Peyer's patch (tissue), 4 donors: ENCODE measurements around the gene TMEM184C. TPM values are rescaled to one million over a fixed set of nuclear protein-coding genes. Genes with fewer than 3 reads are reported as not detected.

Source experiments
- DNase-seq, 3 donors: peaks; one replicate each; pipeline ENCODE4 v3.0.0-alpha.2; 2017 to 2019
- H3K27ac ChIP-seq, 4 donors: fragments of 200-600 bp; sonication (generic); one replicate each; pipeline ENCODE4 v1.5.1; 2016 to 2019
- H3K27me3 ChIP-seq, 2 donors: fragments of 200-600 bp; sonication (generic); one replicate each; pipeline ENCODE4 v1.5.1; 2019
- H3K36me3 ChIP-seq, 3 donors: fragments of 200-600 bp; sonication (generic); one replicate each; pipeline ENCODE4 v1.5.1; 2016 to 2019
- H3K4me1 ChIP-seq, 4 donors: fragments of 200-600 bp; sonication (generic); one replicate each; pipeline ENCODE4 v1.5.1; 2016 to 2019
- H3K4me3 ChIP-seq, 4 donors: fragments of 200-600 bp; sonication (generic); 1 replicate in 3 of 4; 2 replicates in 1 of 4; pipeline ENCODE4 v1.5.1; 2016 to 2019; ENCODE audit warnings: mild to moderate bottlenecking in 1 of 4
- H3K9me3 ChIP-seq, 4 donors: fragments of 200-600 bp; sonication (generic); one replicate each; pipeline ENCODE4 v1.5.1; 2016 to 2019; ENCODE audit warnings: mild to moderate bottlenecking in 1 of 4
- POLR2A ChIP-seq, 2 donors: fragments of 450-650 bp; IDR thresholded peaks; one replicate each; pipeline ENCODE4 v1.5.1; 2017; ENCODE audit warnings: antibody characterized with exemption in 2 of 2, mild to moderate bottlenecking in 2 of 2, moderate library complexity in 2 of 2
- total RNA-seq, 4 donors: library from RNA; depleted of rRNA; stranded (reverse); fragments of >200 nt; gene quantifications; one replicate each; pipeline ENCODE4 v1.1.0, GENCODE V29; 2016
- TF ChIP-seq, protein P1 (sequence below), 6 experiments: fragments of 450-650 bp in 4 of 6; fragments of 200-600 bp in 2 of 6; sonication (generic) in 1 of 6; IDR thresholded peaks; one replicate each; pipeline ENCODE4 v1.5.1; 2017 to 2019; ENCODE audit warnings: antibody characterized with exemption in 6 of 6, mild to moderate bottlenecking in 3 of 6, moderate library complexity in 1 of 6

Gene TMEM184C
- total RNA-seq, 4 donors from 2014 or later, result 23.7 to 38.0 (median 27.9) TPM

DNA sequence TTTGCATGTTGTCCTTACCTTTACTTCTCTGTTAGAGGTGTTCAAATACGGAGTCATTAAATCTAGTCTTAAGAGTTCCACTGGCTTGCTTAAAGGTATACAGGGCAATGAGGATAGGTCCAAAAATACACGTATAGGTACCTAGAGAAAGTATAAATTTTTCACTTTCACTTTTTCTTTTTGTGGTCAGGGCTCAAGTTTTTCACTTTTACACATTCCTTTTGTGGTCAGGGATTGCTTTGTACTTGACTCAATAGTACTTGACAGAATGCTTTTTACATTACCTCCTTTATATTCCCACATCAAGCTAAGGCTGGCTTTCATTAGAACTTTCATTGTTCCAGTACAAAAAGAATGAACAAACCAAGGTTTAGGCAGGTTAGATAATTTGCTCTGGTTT is 21.7 kb downstream of the TMEM184C start:
- no peaks in the 10 kb centered on the region for H3K9me3 ChIP-seq
- no peaks in the 10 kb centered on the region for H3K27me3 ChIP-seq
- no peak for TF ChIP-seq POLR2A (IDR thresholded peaks at IDR 0.05)
- TF ChIP-seq, protein P1, sequence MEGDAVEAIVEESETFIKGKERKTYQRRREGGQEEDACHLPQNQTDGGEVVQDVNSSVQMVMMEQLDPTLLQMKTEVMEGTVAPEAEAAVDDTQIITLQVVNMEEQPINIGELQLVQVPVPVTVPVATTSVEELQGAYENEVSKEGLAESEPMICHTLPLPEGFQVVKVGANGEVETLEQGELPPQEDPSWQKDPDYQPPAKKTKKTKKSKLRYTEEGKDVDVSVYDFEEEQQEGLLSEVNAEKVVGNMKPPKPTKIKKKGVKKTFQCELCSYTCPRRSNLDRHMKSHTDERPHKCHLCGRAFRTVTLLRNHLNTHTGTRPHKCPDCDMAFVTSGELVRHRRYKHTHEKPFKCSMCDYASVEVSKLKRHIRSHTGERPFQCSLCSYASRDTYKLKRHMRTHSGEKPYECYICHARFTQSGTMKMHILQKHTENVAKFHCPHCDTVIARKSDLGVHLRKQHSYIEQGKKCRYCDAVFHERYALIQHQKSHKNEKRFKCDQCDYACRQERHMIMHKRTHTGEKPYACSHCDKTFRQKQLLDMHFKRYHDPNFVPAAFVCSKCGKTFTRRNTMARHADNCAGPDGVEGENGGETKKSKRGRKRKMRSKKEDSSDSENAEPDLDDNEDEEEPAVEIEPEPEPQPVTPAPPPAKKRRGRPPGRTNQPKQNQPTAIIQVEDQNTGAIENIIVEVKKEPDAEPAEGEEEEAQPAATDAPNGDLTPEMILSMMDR (IDR thresholded peaks at IDR 0.05), result no peak
- H3K4me3 ChIP-seq, result no peak overlapping the region
- no peaks in the 10 kb centered on the region for H3K4me1 ChIP-seq
- no peak overlapping the region for H3K27ac ChIP-seq
- DNase-seq, result no peak
- H3K36me3 ChIP-seq, result peaks cover 0 to 55% (median 0%) of the 10 kb centered on the region in 3 donors

DNA sequence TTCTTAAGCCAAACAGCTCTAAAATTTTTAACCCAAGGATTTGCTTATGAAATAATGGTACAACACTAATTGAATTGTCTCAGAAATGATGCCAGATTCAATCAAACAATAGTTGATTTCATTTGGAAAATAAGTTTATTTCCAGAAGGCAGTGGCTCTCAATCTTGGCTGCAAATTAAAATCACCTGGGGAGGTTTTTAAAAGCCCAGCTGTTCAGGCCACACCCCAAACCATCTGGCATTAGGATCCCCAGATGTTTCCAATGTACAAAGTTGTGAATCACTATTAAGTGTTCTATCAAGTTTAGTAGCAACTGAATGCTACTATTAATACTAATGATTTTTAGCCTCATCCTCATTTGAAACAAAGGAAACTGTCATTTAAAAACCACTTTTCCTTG is 22.2 kb downstream of the TMEM184C start:
- no peaks in the 10 kb centered on the region for H3K27me3 ChIP-seq
- H3K4me3 ChIP-seq, result no peak overlapping the region
- DNase-seq, result no peak
- H3K4me1 ChIP-seq, result no peaks in the 10 kb centered on the region
- H3K9me3 ChIP-seq, result no peaks in the 10 kb centered on the region
- no peak for TF ChIP-seq POLR2A (IDR thresholded peaks at IDR 0.05)
- TF ChIP-seq, protein P1 (IDR thresholded peaks at IDR 0.05), result no peak
- H3K36me3 ChIP-seq, result peaks cover 0 to 50% (median 0%) of the 10 kb centered on the region in 3 donors
- no peak overlapping the region for H3K27ac ChIP-seq

DNA sequence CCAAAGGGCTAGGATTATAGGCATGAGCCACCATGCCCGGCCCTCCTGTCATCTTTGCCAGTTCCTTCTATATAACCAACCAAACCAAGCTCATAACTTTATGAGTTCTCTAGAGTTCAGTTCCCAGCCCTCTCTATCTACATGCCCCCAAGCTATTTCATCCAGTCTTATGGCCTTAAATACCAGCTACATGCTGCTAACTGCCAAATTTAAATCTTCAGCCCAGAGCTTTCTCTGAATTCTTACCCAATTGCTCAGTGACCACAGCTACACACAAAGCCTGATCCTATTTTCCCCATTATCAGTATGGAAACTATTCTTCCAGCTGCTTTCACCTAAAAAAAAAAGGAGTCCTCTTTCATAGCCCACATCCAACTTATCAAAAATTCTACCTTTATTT is 23.1 kb downstream of the TMEM184C start:
- no peak overlapping the region for H3K4me3 ChIP-seq
- TF ChIP-seq POLR2A (IDR thresholded peaks at IDR 0.05), result no peak
- TF ChIP-seq, protein P1 (IDR thresholded peaks at IDR 0.05), result no peak
- peaks cover 0 to 41% (median 0%) of the 10 kb centered on the region in 3 donors for H3K36me3 ChIP-seq

DNA sequence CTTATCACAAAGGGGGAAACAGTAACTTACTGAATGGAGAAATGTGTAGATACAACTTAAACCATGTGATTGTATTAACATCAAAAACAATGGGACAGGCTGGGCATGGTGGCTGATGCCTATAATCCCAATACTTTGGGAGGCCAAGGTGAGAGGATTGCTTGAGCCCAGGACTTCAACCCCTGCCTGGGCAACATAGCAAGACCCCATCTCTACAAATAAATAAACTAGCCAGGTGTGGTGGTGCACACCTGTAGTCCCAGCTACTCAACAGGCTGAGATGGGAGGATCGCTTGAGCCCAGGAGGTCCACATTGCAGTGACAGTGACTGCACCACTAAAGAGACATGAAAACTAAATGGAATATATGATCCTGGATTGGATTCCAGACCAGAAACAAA is 26.4 kb downstream of the TMEM184C start:
- Histone ChIP-seq H3K9me3 (no peaks in the 10 kb centered on the region), H3K4me1 (no peaks in the 10 kb centered on the region)
- TF ChIP-seq, protein P1 (IDR thresholded peaks at IDR 0.05), result no peak
- TF ChIP-seq POLR2A (IDR thresholded peaks at IDR 0.05), result no peak

More for the DNA sequence above, 23.1 kb downstream of the TMEM184C start:
- Histone ChIP-seq H3K27me3 (no peaks in the 10 kb centered on the region), H3K27ac (no peak overlapping the region), H3K9me3 (no peaks in the 10 kb centered on the region), H3K4me1 (no peaks in the 10 kb centered on the region)
- DNase-seq, result no peak

GRCh38 chr4:147644471-147644870 is 27.3 kb downstream of the TMEM184C start:
- no peak for DNase-seq
- no peaks in the 10 kb centered on the region for H3K27me3 ChIP-seq
- H3K4me1 ChIP-seq, result no peaks in the 10 kb centered on the region

More for the DNA sequence above, 26.4 kb downstream of the TMEM184C start:
- Histone ChIP-seq H3K27me3 (no peaks in the 10 kb centered on the region), H3K4me3 (no peak overlapping the region), H3K36me3 (peaks cover 0 to 20% (median 0%) of the 10 kb centered on the region in 3 donors), H3K27ac (no peak overlapping the region)
- DNase-seq, result no peak

More at GRCh38 chr4:147644471-147644870, 27.3 kb downstream of the TMEM184C start:
- TF ChIP-seq POLR2A (IDR thresholded peaks at IDR 0.05), result no peak
- TF ChIP-seq, protein P1 (IDR thresholded peaks at IDR 0.05), result no peak
- no peak overlapping the region for H3K27ac ChIP-seq
- no peak overlapping the region for H3K4me3 ChIP-seq
- H3K36me3 ChIP-seq, result peaks cover 0 to 21% (median 0%) of the 10 kb centered on the region in 3 donors
- no peaks in the 10 kb centered on the region for H3K9me3 ChIP-seq
